SU-DHL-6 (cell line): ENCODE results near the gene PRKCA.
A peak's percentile ranks its signal among the peaks of the same experiment; 100 is the strongest.

Source experiments
- H2AFZ ChIP-seq: fragments of 200-600 bp; sonication (generic); 2 replicates; pipeline ENCODE4 v1.6.1; 2014; ENCODE audit warnings: low read depth, mild to moderate bottlenecking, moderate library complexity, mixed read lengths, antibody characterized with exemption, low read length; ENCODE audit not compliant: severe bottlenecking
- H3F3A ChIP-seq: fragments of 200-600 bp; shearing (Covaris generic); 2 replicates; pipeline ENCODE4 v1.6.0; 2016; ENCODE audit warnings: antibody characterized with exemption, mild to moderate bottlenecking; ENCODE audit not compliant: insufficient read depth
- H3K27ac ChIP-seq: fragments of 200-600 bp; sonication (generic); 2 replicates; pipeline ENCODE4 v1.5.1; 2016; ENCODE audit warnings: low read depth, mild to moderate bottlenecking, low read length, moderate library complexity, mixed read lengths
- H3K27me3 ChIP-seq: fragments of 200-600 bp; sonication (generic), shearing (Covaris generic); 2 replicates; pipeline ENCODE4 v1.6.0; 2014; ENCODE audit warnings: mild to moderate bottlenecking, low read length
- H3K36me3 ChIP-seq: fragments of 200-600 bp; sonication (generic); 2 replicates; pipeline ENCODE4 v1.6.1; 2014; ENCODE audit warnings: mild to moderate bottlenecking, low read length, mixed read lengths
- H3K4me2 ChIP-seq: fragments of 300-600, 200-600 bp; shearing (Covaris generic), sonication (generic); 2 replicates; pipeline ENCODE4 v1.6.0; 2014; ENCODE audit warnings: low read length, low read depth, mild to moderate bottlenecking; ENCODE audit not compliant: poor library complexity, severe bottlenecking
- H3K4me3 ChIP-seq: fragments of 200-600 bp; sonication (generic); 2 replicates; pipeline ENCODE4 v1.5.1; 2014; ENCODE audit warnings: antibody characterized with exemption, low read length, mild to moderate bottlenecking, mixed read lengths; ENCODE audit not compliant: insufficient read depth, poor library complexity, severe bottlenecking
- H3K79me2 ChIP-seq: fragments of 200-600 bp; sonication (generic); 2 replicates; pipeline ENCODE4 v1.6.1; 2014; ENCODE audit warnings: mild to moderate bottlenecking, low read length, moderate library complexity; ENCODE audit not compliant: insufficient read depth
- H3K9ac ChIP-seq: fragments of 200-600 bp; sonication (generic); 2 replicates; pipeline ENCODE4 v1.7.0; 2014; ENCODE audit warnings: mild to moderate bottlenecking, low read length
- H3K9me2 ChIP-seq: fragments of 200-600 bp; sonication (generic); replicated peaks from 2 replicates; pipeline ENCODE4 v1.6.1; 2014; ENCODE audit warnings: low read length; ENCODE audit not compliant: insufficient read depth
- H3K9me3 ChIP-seq: fragments of 200-600 bp; sonication (generic); 2 replicates; pipeline ENCODE4 v1.6.1; 2014; ENCODE audit warnings: low read length, mixed read lengths; ENCODE audit not compliant: insufficient read depth
- H4K20me1 ChIP-seq: fragments of 200-600 bp; sonication (generic); 2 replicates; pipeline ENCODE4 v1.6.1; 2014; ENCODE audit warnings: low read depth, mild to moderate bottlenecking, antibody characterized with exemption, low read length, moderate library complexity, mixed read lengths
- EZH2phosphoT487 ChIP-seq: fragments of 200-600 bp; sonication (generic), shearing (Covaris generic); conservative IDR thresholded peaks from 2 replicates; pipeline ENCODE4 v1.6.1; 2018; ENCODE audit warnings: mild to moderate bottlenecking, antibody characterized with exemption, low read length, moderate library complexity, mixed read lengths
- TF ChIP-seq, protein P1 (sequence below): fragments of 200-600 bp; sonication (generic); IDR thresholded peaks from one replicate; pipeline ENCODE4 v1.5.1; 2017; ENCODE audit warnings: antibody characterized with exemption, mild to moderate bottlenecking, low read length, moderate library complexity; ENCODE audit not compliant: insufficient read depth, poor library complexity, severe bottlenecking

The PRKCA gene

DNA sequence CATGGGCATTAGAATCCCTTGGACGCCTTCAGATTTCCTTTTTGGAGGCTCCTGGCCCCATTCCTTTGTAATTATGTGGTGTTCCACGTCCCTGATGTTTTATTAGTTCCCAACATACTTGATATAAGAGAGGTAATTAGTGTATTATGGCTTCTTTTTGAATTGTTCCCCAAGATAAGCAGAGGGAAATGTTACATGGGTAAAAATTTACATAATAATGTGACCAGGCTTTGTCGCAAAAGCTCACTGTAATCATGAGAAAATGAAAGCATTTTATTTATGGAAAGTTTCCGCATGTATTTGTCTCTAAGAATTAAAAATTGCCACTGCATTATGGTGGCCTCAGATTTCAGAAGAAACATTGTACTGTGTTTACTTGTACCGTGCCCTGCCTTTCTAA, 177.8 kb downstream of the PRKCA start:
- no peaks in the 10 kb centered on the region for H3K27me3 ChIP-seq
- no peaks in the 10 kb centered on the region for H3K9me2 ChIP-seq
- no peak for TF ChIP-seq EZH2phosphoT487
- TF ChIP-seq, protein P1, sequence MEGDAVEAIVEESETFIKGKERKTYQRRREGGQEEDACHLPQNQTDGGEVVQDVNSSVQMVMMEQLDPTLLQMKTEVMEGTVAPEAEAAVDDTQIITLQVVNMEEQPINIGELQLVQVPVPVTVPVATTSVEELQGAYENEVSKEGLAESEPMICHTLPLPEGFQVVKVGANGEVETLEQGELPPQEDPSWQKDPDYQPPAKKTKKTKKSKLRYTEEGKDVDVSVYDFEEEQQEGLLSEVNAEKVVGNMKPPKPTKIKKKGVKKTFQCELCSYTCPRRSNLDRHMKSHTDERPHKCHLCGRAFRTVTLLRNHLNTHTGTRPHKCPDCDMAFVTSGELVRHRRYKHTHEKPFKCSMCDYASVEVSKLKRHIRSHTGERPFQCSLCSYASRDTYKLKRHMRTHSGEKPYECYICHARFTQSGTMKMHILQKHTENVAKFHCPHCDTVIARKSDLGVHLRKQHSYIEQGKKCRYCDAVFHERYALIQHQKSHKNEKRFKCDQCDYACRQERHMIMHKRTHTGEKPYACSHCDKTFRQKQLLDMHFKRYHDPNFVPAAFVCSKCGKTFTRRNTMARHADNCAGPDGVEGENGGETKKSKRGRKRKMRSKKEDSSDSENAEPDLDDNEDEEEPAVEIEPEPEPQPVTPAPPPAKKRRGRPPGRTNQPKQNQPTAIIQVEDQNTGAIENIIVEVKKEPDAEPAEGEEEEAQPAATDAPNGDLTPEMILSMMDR: no peak
- no peaks in the 10 kb centered on the region for H3K9me3 ChIP-seq
- H3K4me2 ChIP-seq: peak overlapping the region; percentile 45
- H3K36me3 ChIP-seq: peaks cover 9% of the 10 kb centered on the region; the same call in 1 of the 2 replicates
- peaks cover 11% of the 10 kb centered on the region; the same call in 1 of the 2 replicates for H3F3A ChIP-seq
- H2AFZ ChIP-seq: no peak overlapping the region
- no peaks in the 10 kb centered on the region for H4K20me1 ChIP-seq
- H3K79me2 ChIP-seq: peaks cover 72% of the 10 kb centered on the region
- H3K9ac ChIP-seq: no peak overlapping the region
- no peak overlapping the region for H3K4me3 ChIP-seq
- peak overlapping the region; percentile 60 for H3K27ac ChIP-seq

DNA sequence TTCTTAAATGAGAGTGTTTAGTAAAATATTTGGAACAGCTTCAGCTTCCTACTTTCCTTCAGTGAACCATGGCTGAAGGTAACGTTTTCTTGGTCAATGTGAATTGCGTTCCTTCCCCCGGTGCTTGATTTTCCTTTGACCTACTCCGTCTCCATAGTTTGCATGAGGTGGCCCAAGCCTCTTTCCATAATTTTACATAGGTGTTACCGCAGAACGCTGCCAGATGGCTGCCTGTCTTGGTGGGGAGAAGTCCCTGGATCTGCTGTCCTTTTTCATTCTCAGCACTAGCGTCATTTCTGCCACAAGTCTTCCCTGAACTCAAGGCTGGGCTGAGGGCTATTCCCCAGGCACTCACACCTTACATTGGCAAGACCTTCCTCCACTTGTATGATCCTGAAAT, 178.4 kb downstream of the PRKCA start:
- Histone ChIP-seq H3K4me2 (peak overlapping the region; percentile 45), H3K9ac (no peak overlapping the region), H3K27me3 (no peaks in the 10 kb centered on the region), H3K4me3 (no peak overlapping the region), H3K27ac (peak overlapping the region; percentile 60), H3K9me2 (no peaks in the 10 kb centered on the region), H3K36me3 (peaks cover 9% of the 10 kb centered on the region; the same call in 1 of the 2 replicates), H2AFZ (no peak overlapping the region), H3F3A (peaks cover 11% of the 10 kb centered on the region; the same call in 1 of the 2 replicates), H3K9me3 (no peaks in the 10 kb centered on the region), H4K20me1 (no peaks in the 10 kb centered on the region), H3K79me2 (peaks cover 73% of the 10 kb centered on the region)
- TF ChIP-seq, protein P1: no peak
- no peak for TF ChIP-seq EZH2phosphoT487

DNA sequence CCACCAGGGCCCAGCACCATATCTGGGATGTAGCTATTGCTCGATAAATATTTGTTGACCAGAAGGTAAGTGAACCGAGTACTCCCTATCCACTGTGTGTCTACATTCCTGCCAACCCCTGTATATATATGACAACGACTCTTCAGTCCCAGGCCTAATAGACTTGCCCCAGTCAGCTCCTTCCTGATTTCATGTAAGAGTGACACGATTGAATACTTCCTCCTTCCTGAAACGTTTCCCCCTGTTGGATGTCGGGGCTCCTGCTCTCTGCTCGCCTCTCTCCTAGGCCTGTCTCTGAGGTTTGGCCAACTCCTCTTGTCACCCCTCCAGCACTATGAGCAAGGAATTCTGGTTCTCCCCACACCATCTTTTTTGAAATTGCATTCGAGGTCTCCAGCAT, 178.9 kb downstream of the PRKCA start:
- H3K27me3 ChIP-seq: no peaks in the 10 kb centered on the region
- H3K27ac ChIP-seq: no peak overlapping the region
- H3K9me3 ChIP-seq: no peaks in the 10 kb centered on the region
- peaks cover 76% of the 10 kb centered on the region for H3K79me2 ChIP-seq
- H4K20me1 ChIP-seq: no peaks in the 10 kb centered on the region
- H2AFZ ChIP-seq: no peak overlapping the region
- TF ChIP-seq, protein P1: no peak
- TF ChIP-seq EZH2phosphoT487: no peak
- peaks cover 11% of the 10 kb centered on the region; the same call in 1 of the 2 replicates for H3F3A ChIP-seq
- H3K9ac ChIP-seq: no peak overlapping the region
- H3K9me2 ChIP-seq: no peaks in the 10 kb centered on the region
- H3K4me3 ChIP-seq: no peak overlapping the region
- peaks cover 9% of the 10 kb centered on the region; the same call in 1 of the 2 replicates for H3K36me3 ChIP-seq
- H3K4me2 ChIP-seq: no peak overlapping the region
